ENCODE data around the gene SOX5. TPM values are rescaled to one million over a fixed set of nuclear protein-coding genes. Genes with fewer than 3 reads are reported as not detected.

SOX5 gene
- polyA plus RNA-seq, 1 of the 3 experiments (the other 2 are of a cell fraction) = 0.21 TPM

DNA sequence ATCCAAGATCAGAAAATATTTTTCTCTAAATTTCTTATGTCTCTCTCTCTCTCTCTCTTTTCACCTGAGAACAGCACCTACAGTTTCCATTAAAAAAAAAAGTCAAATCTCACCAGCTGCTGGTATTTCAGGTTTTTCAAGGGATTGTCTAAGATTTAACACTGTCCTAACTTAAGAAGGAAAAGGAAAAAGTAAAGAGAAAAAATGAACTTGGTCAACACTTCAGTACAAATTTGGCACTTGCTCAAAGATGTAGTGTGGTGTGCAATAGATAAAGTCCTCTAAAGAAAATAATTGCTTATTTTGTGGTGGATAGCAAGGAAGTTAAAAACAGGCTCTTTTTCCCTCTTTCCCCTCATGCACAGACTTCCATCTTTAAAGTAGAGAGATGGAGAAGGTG, 416.2 kb downstream of the SOX5 start:
- H3K27me3 ChIP-seq (ENCODE audit: insufficient read depth) = no peaks in the 10 kb centered on the region
- no peak overlapping the region for H3K27ac ChIP-seq (ENCODE audit: low read depth in 2 of 2, low read length in 1 of 2)
- no peak overlapping the region for H3K4me2 ChIP-seq
- H2AFZ ChIP-seq (ENCODE audit: low read depth) = no peak overlapping the region
- no peaks in the 10 kb centered on the region for H3K36me3 ChIP-seq (replicated peaks in 1 of 2; ENCODE audit: control insufficient read depth in 1 of 2, insufficient read depth in 2 of 2, low read length in 1 of 2)
- ChIA-PET CTCF (interaction anchor here (1.2 to 1.6 kb wide), 2 partner anchors 21 to 849 kb away, joined by 4 to 6 read pairs; no protein-coding TSS in a partner anchor), POLR2A (no interaction called here)
- H3K9ac ChIP-seq = no peak overlapping the region
- no peaks in the 10 kb centered on the region for H4K20me1 ChIP-seq (ENCODE audit: insufficient read depth)
- no peak for TF ChIP-seq TEAD4 (IDR thresholded peaks at IDR 0.05; ENCODE audit: borderline replicate concordance, insufficient read depth)
- TF ChIP-seq, protein P1, sequence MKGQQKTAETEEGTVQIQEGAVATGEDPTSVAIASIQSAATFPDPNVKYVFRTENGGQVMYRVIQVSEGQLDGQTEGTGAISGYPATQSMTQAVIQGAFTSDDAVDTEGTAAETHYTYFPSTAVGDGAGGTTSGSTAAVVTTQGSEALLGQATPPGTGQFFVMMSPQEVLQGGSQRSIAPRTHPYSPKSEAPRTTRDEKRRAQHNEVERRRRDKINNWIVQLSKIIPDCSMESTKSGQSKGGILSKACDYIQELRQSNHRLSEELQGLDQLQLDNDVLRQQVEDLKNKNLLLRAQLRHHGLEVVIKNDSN (IDR thresholded peaks at IDR 0.05; ENCODE audit: borderline replicate concordance, low read depth) = no peak
- TF ChIP-seq, protein P2, sequence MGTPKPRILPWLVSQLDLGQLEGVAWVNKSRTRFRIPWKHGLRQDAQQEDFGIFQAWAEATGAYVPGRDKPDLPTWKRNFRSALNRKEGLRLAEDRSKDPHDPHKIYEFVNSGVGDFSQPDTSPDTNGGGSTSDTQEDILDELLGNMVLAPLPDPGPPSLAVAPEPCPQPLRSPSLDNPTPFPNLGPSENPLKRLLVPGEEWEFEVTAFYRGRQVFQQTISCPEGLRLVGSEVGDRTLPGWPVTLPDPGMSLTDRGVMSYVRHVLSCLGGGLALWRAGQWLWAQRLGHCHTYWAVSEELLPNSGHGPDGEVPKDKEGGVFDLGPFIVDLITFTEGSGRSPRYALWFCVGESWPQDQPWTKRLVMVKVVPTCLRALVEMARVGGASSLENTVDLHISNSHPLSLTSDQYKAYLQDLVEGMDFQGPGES (IDR thresholded peaks at IDR 0.05; ENCODE audit: low read depth, low read length) = no peak
- TF ChIP-seq RXRA (IDR thresholded peaks at IDR 0.05; ENCODE audit: borderline replicate concordance, low read depth) = no peak
- TF ChIP-seq MXI1 (IDR thresholded peaks at IDR 0.05; ENCODE audit: low read depth, low read length) = no peak
- no peak for TF ChIP-seq YY1 (IDR thresholded peaks at IDR 0.05; ENCODE audit: low read depth)
- TF ChIP-seq, protein P3, sequence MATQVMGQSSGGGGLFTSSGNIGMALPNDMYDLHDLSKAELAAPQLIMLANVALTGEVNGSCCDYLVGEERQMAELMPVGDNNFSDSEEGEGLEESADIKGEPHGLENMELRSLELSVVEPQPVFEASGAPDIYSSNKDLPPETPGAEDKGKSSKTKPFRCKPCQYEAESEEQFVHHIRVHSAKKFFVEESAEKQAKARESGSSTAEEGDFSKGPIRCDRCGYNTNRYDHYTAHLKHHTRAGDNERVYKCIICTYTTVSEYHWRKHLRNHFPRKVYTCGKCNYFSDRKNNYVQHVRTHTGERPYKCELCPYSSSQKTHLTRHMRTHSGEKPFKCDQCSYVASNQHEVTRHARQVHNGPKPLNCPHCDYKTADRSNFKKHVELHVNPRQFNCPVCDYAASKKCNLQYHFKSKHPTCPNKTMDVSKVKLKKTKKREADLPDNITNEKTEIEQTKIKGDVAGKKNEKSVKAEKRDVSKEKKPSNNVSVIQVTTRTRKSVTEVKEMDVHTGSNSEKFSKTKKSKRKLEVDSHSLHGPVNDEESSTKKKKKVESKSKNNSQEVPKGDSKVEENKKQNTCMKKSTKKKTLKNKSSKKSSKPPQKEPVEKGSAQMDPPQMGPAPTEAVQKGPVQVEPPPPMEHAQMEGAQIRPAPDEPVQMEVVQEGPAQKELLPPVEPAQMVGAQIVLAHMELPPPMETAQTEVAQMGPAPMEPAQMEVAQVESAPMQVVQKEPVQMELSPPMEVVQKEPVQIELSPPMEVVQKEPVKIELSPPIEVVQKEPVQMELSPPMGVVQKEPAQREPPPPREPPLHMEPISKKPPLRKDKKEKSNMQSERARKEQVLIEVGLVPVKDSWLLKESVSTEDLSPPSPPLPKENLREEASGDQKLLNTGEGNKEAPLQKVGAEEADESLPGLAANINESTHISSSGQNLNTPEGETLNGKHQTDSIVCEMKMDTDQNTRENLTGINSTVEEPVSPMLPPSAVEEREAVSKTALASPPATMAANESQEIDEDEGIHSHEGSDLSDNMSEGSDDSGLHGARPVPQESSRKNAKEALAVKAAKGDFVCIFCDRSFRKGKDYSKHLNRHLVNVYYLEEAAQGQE (IDR thresholded peaks at IDR 0.05; ENCODE audit: low read depth, low read length) = no peak
- TF ChIP-seq TAF1 (IDR thresholded peaks at IDR 0.05; ENCODE audit: borderline replicate concordance, low read depth, low read length) = no peak
- TF ChIP-seq FOXJ3 (CRISPR knock-in tag; IDR thresholded peaks at IDR 0.05) = no peak
- no peak for TF ChIP-seq NRF1 (IDR thresholded peaks at IDR 0.05; ENCODE audit: low read depth, low read length)
- TF ChIP-seq TCF12 (IDR thresholded peaks at IDR 0.05) = no peak
- TF ChIP-seq CHD2 (IDR thresholded peaks at IDR 0.05; ENCODE audit: low read length, partially characterized antibody) = no peak
- no peak for TF ChIP-seq FOXM1 (IDR thresholded peaks at IDR 0.05; ENCODE audit: low read depth)
- TF ChIP-seq, protein P4, sequence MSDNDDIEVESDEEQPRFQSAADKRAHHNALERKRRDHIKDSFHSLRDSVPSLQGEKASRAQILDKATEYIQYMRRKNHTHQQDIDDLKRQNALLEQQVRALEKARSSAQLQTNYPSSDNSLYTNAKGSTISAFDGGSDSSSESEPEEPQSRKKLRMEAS (IDR thresholded peaks at IDR 0.05; ENCODE audit: low read depth) = no peak
- no peak overlapping the region for H3K4me3 ChIP-seq (ENCODE audit: low read depth in 2 of 2, low read length in 1 of 2)
- H3K79me2 ChIP-seq (ENCODE audit: insufficient read depth) = no peaks in the 10 kb centered on the region
- no peaks in the 10 kb centered on the region; the same call in 1 of the 2 replicates for H3K9me2 ChIP-seq
- no peaks in the 10 kb centered on the region for H3F3A ChIP-seq (replicated peaks; ENCODE audit: insufficient read depth)
- H3K4me1 ChIP-seq (ENCODE audit: control insufficient read depth in 1 of 2, insufficient read depth in 2 of 2, low read depth in 1 of 2, low read length in 1 of 2) = peaks cover 0 to 2% of the 10 kb centered on the region in 2 experiments; a peak in 2 of 4 replicates
- no peak for DNase-seq
- no peaks in the 10 kb centered on the region for H3K9me3 ChIP-seq

Data from SK-N-SH (cell line).